NCI-H1105 treated with DMSO at 0.1 percent for 48 hours (cell line): ENCODE data around the gene CDK14.
A peak's percentile ranks its signal among the peaks of the same experiment; 100 is the strongest.
"Not testable (repeated sequence)": the region's sequence is repeated elsewhere in the genome, so short reads cannot be mapped to it uniquely, and the experiment has no call there.

ENCODE experiments used
- DNase-seq: peaks from one replicate; lab custom pipeline; 2025; lab: John Stamatoyannopoulos, UW

Gene CDK14

GRCh38 chr7:90719155-90719554 lies 123.0 kb downstream of the CDK14 start:
- no peak for DNase-seq

GRCh38 chr7:90720984-90721760 lies 125.1 kb downstream of the CDK14 start:
- no peak for DNase-seq

GRCh38 chr7:90721869-90722431 lies 125.8 kb downstream of the CDK14 start:
- DNase-seq, result no peak

GRCh38 chr7:90723233-90723632 lies 127.1 kb downstream of the CDK14 start:
- no peak for DNase-seq

- DNase-seq, result no peak
Measured at GRCh38 chr7:90723866-90724265, 127.7 kb downstream of the CDK14 start.

- DNase-seq, result no peak
Measured at GRCh38 chr7:90726120-90726519, 130.0 kb downstream of the CDK14 start.

GRCh38 chr7:90726623-90727022 lies 130.5 kb downstream of the CDK14 start:
- DNase-seq, result no peak

- no peak for DNase-seq
Measured at GRCh38 chr7:90727412-90727811, 131.3 kb downstream of the CDK14 start.

GRCh38 chr7:90728568-90728967 lies 132.4 kb downstream of the CDK14 start:
- no peak for DNase-seq

- not testable (repeated sequence) for DNase-seq
Measured at GRCh38 chr7:90735611-90736280, 139.6 kb downstream of the CDK14 start.

GRCh38 chr7:90736316-90736715 lies 140.2 kb downstream of the CDK14 start:
- no peak for DNase-seq

GRCh38 chr7:90736968-90737939 lies 141.1 kb downstream of the CDK14 start:
- DNase-seq, result no peak

GRCh38 chr7:90738249-90738648 lies 142.1 kb downstream of the CDK14 start:
- peak; percentile 42 for DNase-seq

GRCh38 chr7:90739716-90740115 lies 143.6 kb downstream of the CDK14 start:
- DNase-seq, result no peak

GRCh38 chr7:90740386-90740785 lies 144.3 kb downstream of the CDK14 start:
- no peak for DNase-seq

- DNase-seq, result no peak
Measured at GRCh38 chr7:90743626-90744025, 147.5 kb downstream of the CDK14 start.

- DNase-seq, result no peak
Measured at GRCh38 chr7:90747516-90747915, 151.4 kb downstream of the CDK14 start.

GRCh38 chr7:90749262-90749661 lies 153.1 kb downstream of the CDK14 start:
- no peak for DNase-seq

GRCh38 chr7:90749774-90750173 lies 153.7 kb downstream of the CDK14 start:
- DNase-seq, result no peak

GRCh38 chr7:90751595-90751994 lies 155.5 kb downstream of the CDK14 start:
- no peak for DNase-seq

GRCh38 chr7:90752051-90752450 lies 155.9 kb downstream of the CDK14 start:
- DNase-seq, result no peak

GRCh38 chr7:90755041-90755440 lies 158.9 kb downstream of the CDK14 start:
- DNase-seq, result no peak
